ENCODE measurements around the gene PCDHA6.
"Not testable (repeated sequence)": the region's sequence is repeated elsewhere in the genome, so short reads cannot be mapped to it uniquely, and the experiment has no call there.

The PCDHA6 gene

DNA sequence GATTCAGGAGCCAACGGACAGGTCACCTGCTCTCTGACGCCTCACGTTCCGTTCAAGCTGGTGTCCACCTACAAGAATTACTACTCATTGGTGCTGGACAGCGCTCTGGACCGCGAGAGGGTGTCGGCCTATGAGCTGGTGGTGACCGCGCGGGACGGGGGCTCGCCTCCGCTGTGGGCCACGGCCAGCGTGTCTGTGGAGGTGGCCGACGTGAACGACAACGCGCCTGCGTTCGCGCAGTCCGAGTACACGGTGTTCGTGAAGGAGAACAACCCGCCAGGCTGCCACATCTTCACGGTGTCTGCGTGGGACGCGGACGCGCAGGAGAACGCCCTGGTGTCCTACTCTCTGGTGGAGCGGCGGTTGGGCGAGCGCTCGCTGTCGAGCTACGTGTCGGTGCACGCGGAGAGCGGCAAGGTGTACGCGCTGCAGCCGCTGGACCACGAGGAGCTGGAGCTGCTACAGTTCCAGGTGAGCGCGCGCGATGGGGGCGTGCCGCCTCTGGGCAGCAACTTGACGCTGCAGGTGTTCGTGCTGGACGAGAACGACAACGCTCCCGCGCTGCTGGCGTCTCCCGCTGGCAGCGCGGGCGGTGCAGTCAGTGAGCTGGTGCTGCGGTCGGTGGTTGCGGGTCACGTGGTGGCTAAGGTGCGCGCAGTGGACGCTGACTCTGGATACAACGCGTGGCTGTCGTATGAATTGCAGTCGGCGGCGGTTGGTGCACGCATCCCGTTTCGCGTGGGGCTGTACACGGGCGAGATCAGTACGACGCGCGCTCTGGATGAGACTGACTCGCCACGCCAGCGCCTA, 29.6 kb downstream of the PCDHA6 start:
- no peak for DNase-seq (ENCODE audit: low spot score)

DNA sequence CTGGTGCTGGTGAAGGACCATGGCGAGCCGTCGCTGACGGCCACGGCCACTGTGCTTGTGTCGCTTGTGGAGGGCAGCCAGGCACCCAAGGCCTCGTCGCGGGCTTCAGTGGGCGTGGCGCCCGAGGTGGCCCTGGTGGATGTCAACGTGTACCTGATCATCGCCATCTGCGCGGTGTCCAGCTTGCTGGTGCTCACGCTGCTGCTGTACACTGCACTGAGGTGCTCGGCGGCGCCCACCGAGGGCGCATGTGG, 30.2 kb downstream of the PCDHA6 start:
- no peak for DNase-seq (ENCODE audit: low spot score)

DNA sequence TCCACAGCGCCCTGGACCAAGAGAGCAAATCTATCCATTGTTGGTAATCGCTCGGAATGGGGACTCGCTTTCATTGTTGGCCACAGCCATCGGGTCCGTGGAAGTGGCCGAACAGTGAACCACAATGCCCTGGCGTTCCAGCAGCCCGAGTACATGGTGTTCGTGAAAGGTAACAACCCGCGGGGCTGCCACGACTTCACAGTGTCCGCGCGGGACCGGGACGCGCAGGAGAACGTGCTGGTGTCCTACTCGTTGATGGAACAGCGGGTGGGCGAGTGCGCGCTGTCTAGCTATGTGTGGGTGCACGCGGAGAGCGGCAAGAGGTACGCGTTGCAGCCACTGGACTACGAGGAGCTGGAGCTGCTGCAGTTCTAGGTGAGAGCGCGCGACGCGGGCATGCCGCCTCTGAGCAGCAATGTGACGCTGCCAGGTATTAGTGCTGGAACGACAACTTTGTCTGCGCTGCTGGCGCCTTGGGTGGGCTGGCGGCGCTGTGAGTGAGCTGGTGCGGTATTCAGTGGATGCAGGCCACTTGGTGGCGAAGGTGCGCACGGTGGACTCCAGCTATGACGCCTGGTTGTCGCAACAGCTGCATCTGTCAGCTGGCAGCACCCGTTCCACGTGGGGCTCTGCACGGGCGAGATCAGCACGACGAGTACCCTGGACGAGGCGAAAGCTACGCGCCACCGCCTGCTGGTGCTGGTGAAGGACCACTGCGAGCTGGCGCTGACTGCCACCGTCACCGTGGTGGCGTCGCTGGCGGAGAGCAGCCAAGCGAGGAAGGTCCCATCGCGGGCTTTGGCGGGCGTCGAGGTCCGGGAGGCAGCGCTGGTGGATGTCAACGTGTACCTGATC, 34.9 kb downstream of the PCDHA6 start:
- DNase-seq (ENCODE audit: low spot score), result no peak

DNA sequence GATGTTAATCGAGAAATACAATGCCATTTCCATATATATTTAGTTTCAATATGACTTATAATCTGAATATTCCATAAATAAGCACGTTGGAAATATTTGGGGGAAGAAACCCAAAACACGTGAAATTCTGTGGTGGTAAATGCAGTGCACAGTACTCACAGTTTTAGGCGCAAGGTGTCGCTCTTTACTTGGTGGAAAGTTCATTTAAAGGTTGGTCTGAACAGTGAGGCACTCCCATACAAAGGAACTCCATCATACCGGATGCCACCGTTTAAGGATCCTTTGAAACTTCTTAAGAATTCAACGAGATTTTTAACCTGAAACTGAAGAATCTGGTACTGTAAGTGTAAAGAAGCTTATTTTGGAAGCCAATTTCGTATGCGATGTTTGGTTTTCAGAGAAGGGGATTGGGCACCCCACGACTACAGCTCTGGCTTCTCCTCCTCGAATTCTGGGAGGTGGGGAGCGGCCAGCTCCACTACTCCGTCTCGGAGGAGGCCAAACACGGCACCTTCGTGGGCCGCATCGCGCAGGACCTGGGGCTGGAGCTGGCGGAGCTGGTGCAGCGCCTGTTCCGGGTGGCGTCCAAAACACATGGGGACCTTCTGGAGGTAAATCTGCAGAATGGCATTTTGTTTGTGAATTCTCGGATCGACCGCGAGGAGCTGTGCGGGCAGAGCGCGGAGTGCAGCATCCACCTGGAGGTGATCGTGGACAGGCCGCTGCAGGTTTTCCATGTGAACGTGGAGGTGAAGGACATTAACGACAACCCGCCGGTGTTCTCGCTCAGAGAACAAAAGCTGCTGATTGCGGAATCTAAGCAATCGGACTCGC, 41.2 kb downstream of the PCDHA6 start, which contains the start of gene PCDHA11:
Gene PCDHA11, plus strand, starts transcription at position 237 of the 834 bp plus-strand sequence. Its CDS starts 147 bp downstream, at position 384.
- DNase-seq (ENCODE audit: low spot score), result no peak

DNA sequence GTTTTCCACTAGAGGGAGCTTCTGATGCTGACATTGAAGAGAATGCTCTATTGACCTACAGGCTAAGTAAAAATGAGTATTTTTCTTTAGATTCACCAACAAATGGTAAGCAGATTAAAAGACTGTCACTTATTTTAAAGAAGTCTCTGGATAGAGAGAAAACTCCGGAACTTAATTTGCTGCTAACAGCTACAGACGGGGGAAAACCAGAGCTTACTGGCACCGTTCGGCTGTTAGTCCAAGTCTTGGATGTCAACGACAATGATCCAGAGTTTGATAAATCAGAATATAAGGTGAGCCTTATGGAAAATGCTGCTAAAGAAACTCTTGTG, 41.8 kb downstream of the PCDHA6 start:
- DNase-seq (ENCODE audit: low spot score), result no peak

DNA sequence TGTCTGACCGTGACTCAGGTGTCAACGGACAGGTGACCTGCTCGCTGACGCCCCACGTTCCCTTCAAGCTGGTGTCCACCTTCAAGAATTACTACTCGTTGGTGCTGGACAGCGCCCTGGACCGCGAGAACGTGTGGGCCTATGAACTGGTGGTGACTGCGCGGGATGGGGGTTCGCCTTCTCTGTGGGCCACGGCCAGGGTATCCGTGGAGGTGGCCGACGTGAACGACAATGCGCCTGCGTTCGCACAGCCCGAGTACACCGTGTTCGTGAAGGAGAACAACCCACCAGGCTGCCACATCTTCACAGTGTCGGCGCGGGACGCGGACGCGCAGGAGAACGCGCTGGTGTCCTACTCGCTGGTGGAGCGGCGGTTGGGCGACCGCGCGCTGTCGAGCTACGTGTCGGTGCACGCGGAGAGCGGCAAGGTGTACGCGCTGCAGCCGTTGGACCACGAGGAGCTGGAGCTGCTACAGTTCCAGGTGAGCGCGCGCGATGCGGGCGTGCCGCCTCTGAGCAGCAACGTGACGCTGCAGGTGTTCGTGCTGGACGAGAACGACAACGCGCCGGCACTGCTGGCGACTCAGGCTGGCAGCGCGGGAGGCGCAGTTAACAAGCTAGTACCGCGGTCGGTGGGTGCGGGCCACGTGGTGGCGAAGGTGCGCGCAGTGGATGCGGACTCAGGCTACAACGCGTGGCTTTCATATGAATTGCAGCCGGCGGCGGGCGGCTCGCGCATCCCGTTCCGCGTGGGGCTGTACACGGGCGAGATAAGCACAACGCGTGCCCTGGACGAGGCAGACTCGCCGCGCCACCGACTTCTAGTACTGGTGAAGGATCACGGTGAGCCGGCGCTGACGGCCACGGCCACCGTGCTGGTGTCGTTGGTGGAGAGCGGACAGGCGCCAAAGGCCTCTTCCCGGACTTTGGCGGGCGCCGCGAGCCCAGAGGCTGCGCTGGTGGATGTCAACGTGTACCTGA, 42.8 kb downstream of the PCDHA6 start:
- no peak for DNase-seq (ENCODE audit: low spot score)

DNA sequence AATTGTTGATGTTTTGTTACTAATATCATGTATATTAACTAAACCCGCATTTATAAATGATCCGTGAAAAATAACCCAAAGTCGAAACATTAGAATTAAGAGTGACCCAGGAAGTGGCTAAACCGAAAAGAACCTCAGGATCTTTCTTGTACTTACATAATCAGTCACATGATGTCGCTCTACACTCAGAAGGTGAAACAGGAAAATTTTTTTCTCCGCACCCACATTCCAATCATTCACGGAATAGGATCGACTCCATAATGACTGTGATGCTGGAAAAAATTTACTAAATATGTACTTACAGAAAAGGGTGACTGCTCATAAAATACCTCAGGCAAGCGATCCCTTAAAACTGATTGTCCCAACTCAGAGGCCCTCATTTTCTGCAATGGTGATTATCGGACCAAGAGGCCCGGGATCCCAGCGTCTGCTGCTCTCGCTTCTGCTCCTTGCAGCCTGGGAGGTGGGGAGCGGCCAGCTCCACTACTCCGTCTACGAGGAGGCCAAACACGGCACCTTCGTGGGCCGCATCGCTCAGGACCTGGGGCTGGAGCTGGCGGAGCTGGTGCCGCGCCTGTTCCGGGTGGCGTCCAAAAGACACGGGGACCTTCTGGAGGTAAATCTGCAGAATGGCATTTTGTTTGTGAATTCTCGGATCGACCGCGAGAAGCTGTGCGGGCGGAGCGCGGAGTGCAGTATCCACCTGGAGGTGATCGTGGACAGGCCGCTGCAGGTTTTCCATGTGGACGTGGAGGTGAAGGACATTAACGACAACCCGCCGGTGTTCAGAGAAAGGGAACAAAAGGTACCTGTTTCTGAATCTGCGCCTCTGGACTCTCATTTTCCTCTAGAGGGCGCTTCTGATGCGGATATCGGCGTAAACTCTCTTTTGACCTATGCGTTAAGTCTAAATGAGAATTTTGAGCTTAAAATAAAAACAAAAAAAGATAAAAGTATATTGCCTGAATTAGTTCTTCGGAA, 47.6 kb downstream of the PCDHA6 start, which contains the start of gene PCDHA12:
Gene PCDHA12, plus strand, starts transcription at position 224 of the 981 bp plus-strand sequence. Its CDS starts 165 bp downstream, at position 389.
- no peak for DNase-seq (ENCODE audit: low spot score)

DNA sequence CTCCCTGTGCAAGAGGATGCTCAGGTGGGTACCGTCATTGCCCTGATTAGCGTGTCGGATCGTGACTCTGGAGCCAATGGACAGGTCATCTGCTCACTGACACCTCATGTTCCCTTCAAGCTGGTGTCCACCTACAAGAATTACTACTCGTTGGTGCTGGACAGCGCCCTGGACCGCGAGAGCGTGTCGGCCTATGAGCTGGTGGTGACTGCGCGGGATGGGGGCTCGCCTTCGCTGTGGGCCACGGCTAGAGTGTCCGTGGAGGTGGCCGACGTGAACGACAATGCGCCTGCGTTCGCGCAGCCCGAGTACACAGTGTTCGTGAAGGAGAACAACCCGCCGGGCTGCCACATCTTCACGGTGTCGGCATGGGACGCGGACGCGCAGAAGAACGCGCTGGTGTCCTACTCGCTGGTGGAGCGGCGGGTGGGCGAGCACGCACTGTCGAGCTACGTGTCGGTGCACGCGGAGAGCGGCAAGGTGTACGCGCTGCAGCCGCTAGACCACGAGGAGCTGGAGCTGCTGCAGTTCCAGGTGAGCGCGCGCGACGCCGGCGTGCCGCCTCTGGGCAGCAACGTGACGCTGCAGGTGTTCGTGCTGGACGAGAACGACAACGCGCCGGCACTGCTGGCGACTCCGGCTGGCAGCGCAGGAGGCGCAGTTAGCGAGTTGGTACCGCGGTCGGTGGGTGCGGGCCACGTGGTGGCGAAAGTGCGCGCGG, 48.9 kb downstream of the PCDHA6 start:
- DNase-seq (ENCODE audit: low spot score), result not testable (repeated sequence)

DNA sequence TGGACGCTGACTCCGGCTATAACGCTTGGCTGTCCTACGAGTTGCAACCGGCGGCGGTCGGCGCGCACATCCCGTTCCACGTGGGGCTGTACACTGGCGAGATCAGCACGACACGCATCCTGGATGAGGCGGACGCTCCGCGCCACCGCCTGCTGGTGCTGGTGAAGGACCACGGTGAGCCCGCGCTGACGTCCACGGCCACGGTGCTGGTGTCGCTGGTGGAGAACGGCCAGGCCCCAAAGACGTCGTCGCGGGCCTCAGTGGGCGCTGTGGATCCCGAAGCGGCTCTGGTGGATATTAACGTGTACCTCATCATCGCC, 49.5 kb downstream of the PCDHA6 start:
- no peak for DNase-seq (ENCODE audit: low spot score)

All from germinal center (tissue), 1 donor.